Cardiac fibroblast (primary cell): ENCODE data around the gene TEX11.

ENCODE experiments used
- DNase-seq, 2 donors: peaks; one replicate each; pipeline versions ENCODE4 v3.0.0 to v3.0.0-alpha.2; 2010; ENCODE audit warnings: low read depth in 2 of 2
- H3K4me3 ChIP-seq, 2 donors: replicated peaks in 1 of 2; 1 replicate in 1 of 2; 2 replicates in 1 of 2; pipeline ENCODE4 v1.5.1; 2011; ENCODE audit warnings: low read depth in 2 of 2, low read length in 2 of 2, mild to moderate bottlenecking in 2 of 2, moderate library complexity in 1 of 2
- TF ChIP-seq, protein P1 (sequence below): IDR thresholded peaks from one replicate; pipeline ENCODE4 v1.5.1; 2011; ENCODE audit warnings: low read depth, mild to moderate bottlenecking, low read length, inconsistent platforms

Gene TEX11

DNA sequence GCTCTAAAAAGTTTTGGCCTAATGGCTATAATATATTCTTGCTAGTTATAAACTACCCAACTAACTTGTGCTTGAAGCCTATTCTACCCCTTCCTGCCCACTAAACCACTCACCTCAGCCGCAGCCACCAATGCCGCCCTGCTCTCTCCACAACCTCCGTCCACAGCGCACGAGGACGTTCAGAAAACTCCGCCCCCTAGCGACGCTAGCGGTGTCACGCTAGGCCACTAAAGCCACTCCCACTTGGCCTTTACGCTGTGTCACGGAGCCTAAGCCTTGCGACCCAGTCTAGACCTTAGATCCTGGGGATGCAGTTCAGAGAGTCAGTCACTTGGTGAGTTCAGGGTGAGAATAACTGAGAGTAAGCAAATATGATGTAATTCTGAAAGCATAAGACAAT lies at the start of gene TEX11:
TSS of gene TEX11 (minus strand) at position 171 of the 400 bp plus-strand sequence. CDS start 922 bp downstream, outside the sequence.
- no peak within 1 kb of the TSS for H3K4me3 ChIP-seq
- no peak for DNase-seq
- TF ChIP-seq, protein P1, sequence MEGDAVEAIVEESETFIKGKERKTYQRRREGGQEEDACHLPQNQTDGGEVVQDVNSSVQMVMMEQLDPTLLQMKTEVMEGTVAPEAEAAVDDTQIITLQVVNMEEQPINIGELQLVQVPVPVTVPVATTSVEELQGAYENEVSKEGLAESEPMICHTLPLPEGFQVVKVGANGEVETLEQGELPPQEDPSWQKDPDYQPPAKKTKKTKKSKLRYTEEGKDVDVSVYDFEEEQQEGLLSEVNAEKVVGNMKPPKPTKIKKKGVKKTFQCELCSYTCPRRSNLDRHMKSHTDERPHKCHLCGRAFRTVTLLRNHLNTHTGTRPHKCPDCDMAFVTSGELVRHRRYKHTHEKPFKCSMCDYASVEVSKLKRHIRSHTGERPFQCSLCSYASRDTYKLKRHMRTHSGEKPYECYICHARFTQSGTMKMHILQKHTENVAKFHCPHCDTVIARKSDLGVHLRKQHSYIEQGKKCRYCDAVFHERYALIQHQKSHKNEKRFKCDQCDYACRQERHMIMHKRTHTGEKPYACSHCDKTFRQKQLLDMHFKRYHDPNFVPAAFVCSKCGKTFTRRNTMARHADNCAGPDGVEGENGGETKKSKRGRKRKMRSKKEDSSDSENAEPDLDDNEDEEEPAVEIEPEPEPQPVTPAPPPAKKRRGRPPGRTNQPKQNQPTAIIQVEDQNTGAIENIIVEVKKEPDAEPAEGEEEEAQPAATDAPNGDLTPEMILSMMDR, result no peak

DNA sequence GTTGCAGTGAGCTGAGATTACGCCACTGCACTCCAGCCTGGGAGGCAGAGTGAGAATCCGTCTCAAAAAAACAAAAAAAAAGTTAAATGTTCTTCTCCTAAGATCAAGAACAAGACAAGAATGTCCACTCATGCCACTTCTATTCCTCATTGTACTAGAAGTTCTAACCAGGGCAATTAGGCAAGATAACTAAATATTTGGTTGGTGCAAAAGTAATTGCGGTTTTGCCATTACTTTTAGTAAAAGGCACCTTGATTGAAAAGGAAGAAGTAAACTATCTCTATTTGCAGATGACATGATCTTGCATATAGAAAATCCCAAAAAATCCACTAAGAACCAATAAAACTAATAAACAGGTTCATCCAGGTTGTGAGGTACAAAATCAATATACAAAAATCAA lies 46.4 kb upstream of the TEX11 start:
- DNase-seq, result no peak
- H3K4me3 ChIP-seq, result no peak overlapping the region
- TF ChIP-seq, protein P1, result no peak

DNA sequence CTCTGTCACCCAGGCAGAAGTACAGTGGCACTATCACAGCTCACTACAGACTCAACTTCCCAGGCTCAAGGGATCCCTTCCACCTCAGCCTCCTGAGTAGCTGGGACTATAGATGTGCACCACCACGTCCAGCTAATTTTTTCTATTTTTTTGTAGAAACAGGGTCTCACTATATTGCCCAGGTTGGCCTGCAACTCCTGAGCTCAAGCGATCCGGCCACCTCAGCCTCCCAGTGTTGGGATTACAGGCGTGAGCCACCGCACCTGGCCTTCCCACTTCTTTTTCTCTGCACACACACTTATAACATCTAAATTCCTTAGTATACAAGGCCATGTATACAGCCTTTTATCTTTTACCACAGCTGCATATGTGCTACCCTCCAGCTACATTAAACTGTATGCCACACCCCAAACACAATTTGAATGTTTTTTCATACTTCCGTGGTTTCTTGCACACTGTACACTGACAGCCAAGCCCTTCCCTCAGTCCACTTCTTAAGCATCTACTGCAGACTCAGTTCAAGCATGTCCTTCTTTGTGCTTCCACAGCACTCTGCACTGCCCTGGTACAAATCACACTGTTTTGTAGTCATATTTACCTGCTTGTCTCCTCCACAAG lies 15.9 kb upstream of the TEX11 start:
- DNase-seq, result no peak
- TF ChIP-seq, protein P1, result no peak

DNA sequence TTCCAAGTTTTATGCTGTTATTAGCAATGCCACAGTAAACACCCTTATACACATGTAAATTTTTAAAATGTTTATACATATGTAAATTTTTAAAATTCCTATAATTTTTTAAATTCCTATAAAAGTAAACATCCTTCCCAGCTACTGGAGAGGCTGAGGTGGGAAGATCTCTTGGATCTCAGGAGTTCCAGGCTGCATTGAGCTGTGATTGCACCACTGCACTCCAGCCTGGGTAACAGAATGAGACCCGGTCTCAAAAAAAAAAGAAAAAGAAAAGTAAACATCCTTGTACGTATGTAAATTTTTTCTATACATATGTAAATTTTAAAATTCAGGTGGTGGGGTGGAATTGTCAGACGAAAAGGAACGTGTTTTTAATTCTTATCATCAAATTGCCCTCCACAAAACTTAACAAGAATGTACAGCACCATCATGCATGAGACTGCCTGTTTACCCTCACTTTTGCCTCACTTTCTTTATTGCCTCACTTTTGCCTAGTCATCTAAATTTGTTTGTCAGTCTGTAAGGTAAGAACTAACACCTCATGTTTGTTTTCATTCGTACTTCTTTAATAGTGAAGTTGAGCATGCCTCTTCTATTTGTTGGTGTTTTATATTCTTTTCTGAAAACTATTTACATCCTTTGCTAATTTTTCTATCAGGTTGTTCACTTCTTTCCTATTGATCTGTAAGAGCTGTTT lies 14.4 kb upstream of the TEX11 start:
- DNase-seq, result no peak
- TF ChIP-seq, protein P1, result no peak
- H3K4me3 ChIP-seq, result no peak overlapping the region

More for the DNA sequence above, 15.9 kb upstream of the TEX11 start:
- no peak overlapping the region for H3K4me3 ChIP-seq

DNA sequence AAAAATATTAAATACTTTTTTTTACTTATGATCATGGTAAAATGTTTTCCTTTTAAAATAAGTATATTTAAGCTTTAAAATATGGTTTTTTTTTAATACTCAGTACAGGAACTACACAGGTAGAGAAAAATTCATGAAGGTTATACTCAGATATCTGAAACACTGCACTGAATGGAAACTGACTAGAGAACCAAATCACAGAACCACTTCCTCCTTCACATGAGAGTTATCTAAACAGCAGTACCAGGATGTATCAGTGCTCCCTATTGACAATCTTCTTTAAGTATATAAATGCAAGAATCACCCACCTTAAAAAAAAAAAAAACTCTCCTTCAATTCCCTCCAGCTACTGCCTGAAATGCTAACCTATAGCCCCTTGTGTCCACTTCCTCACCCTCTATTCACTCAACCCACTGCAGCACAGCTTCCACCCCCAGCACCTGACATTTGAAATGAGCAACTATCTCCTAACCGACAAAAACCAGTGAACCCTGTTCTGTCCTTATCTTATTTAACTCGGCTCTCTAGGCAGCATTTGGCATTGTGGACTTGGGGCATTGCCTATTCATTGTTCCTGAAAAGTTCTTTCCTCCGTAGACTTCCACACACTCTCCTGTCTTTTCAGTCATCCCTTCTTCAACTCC lies 13.3 kb upstream of the TEX11 start:
- no peak overlapping the region for H3K4me3 ChIP-seq
- TF ChIP-seq, protein P1, result no peak
- DNase-seq, result no peak

DNA sequence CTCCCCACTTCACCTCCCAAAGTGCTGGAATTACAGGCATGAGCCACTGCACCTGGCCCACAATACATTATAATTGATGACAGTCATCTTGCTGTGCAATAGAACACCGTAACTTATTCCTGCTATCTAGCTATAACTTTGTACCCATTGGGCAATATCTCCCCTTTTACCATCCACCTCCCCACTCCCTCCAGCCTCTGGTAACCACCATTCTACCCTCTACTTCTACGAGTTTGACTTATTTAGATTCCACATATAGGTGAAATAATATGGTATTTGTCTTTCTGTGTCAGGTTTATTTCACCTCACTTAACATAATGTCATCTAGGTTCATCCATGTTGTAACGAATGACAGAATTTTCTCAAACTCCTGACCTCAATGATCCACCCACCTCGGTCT lies 8.2 kb upstream of the TEX11 start:
- no peak for DNase-seq
- TF ChIP-seq, protein P1, result no peak
- no peak overlapping the region for H3K4me3 ChIP-seq
